Kasumi-1 (cell line): ENCODE results near the gene NFATC2.
"Not testable (repeated sequence)": the region's sequence is repeated elsewhere in the genome, so short reads cannot be mapped to it uniquely, and the experiment has no call there.

ENCODE experiments used
- DNase-seq, 2 experiments: peaks; one replicate each; lab custom pipeline; 2025; lab: John Stamatoyannopoulos, UW

The NFATC2 gene

DNA sequence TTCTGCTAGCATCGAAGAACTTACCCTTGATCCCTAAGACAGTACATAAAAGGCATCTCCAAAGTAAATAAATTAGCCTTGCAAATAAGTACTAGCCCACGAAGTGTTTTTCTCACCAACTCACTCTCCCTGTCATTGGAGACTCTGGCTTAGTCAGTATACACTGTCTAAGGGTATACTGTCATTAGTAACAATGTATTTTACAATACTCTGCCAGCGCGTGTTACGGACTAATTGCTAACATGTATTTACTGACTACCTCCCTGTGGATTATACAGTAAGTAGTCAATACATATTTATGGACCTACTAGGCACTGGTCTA is 72.1 kb downstream of the NFATC2 start:
- DNase-seq, result no peak

GRCh38 chr20:51469578-51470498 is 72.7 kb downstream of the NFATC2 start:
- DNase-seq, result no peak

- no peak for DNase-seq
Observed at GRCh38 chr20:51469046-51469445, 73.5 kb downstream of the NFATC2 start.

- DNase-seq, result no peak
Observed at GRCh38 chr20:51468636-51469035, 73.9 kb downstream of the NFATC2 start.

- DNase-seq, result no peak
Observed at GRCh38 chr20:51467956-51468626, 74.4 kb downstream of the NFATC2 start.

- DNase-seq, result no peak
Observed at GRCh38 chr20:51463998-51464397, 78.5 kb downstream of the NFATC2 start.

GRCh38 chr20:51463560-51463959 is 79.0 kb downstream of the NFATC2 start:
- DNase-seq, result no peak

DNA sequence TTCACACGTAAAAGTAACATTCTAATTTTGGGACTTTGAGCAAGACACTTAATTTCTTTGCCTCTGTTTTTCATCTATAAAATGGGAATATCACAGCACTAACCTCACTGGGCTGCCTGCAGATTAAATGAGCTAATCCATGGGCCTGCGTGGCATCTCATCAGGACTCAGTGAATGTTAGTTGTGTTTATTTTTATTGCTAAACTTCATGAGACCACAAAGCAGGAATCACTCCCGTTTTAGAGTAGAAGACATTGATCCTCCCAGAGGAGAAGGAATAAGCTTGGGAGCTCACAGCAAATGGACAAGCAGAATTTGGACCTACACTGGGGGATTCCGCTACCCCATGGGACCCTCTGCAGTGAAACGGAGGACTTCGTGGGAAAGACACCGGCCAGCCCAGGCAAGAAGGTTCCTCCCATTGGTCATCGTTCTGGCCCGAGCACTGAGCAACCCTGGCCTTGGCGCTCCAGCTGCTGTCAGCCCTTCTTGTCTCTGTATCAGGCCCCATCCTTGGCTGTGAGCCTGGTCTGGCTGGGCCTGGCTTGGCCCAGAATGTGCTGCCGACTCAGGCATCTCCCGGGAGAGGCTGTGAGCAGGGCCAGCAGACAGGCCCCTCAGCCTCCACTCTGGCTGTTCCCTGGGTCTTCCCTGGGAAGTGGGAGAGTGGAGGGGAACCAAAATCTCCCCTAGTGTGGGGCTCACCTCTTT is 79.8 kb downstream of the NFATC2 start:
- DNase-seq, result no peak

GRCh38 chr20:51461846-51462245 is 80.7 kb downstream of the NFATC2 start:
- DNase-seq, result not testable (repeated sequence)

- DNase-seq, result no peak
Observed at GRCh38 chr20:51461306-51461705, 81.2 kb downstream of the NFATC2 start.

- peak; percentile 54 to 60 for DNase-seq
Observed at GRCh38 chr20:51460569-51461265, 81.8 kb downstream of the NFATC2 start.

DNA sequence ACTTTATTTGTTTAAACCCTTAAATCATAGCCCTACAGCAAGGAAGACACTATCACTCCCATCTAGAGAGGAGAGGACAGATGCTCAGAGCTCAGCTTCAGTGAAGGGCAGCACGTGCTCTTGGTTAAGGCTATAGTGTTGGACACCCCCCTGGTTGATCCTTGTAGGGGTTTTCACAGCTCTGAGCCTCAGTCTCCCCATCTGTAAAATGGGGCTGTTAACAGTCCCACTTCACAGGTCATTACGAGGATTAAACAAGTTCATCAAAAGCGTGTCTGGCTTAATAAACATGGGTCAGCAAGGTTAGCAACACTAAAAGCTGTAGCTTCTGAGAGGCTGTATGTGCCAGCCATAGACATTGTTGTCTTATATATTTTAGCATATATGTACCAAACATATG is 82.4 kb downstream of the NFATC2 start:
- no peak for DNase-seq

- DNase-seq, result no peak
Observed at GRCh38 chr20:51458751-51459439, 83.6 kb downstream of the NFATC2 start.

GRCh38 chr20:51457533-51457932 is 85.0 kb downstream of the NFATC2 start:
- no peak for DNase-seq

- peak; percentile 57 to 73 for DNase-seq
Observed at GRCh38 chr20:51456511-51457509, 85.7 kb downstream of the NFATC2 start.

GRCh38 chr20:51454250-51454865 is 88.2 kb downstream of the NFATC2 start:
- no peak for DNase-seq

DNA sequence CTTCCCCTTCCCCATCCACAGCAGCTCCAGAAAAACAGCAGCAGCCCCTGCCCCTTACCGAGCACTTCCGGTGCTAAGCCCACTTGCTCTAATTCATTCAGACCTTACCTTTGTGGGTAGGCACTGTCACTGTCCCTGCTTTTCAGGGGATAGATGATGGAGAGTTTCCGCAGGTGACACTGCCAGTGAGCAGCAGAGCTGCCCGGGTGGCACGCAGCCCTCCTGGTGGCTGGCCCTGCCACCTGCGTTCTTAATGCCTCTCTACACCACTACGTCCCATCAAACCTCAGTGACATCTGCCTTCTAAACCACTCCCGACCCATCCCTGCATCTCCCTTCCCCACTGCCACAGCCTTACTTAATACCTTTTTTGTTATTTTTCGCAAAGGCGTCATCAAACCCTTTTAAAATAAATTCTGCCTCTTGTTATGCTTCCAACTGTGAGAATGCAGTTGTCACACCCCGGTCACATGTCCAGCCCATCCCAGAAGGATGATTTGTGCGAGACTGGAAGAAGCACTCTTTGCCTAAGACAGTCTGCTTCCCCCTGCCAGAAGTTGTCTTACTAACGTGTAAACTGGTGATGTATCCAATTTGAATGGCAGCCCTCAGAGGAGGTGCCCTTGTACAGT is 89.7 kb downstream of the NFATC2 start:
- no peak for DNase-seq

DNA sequence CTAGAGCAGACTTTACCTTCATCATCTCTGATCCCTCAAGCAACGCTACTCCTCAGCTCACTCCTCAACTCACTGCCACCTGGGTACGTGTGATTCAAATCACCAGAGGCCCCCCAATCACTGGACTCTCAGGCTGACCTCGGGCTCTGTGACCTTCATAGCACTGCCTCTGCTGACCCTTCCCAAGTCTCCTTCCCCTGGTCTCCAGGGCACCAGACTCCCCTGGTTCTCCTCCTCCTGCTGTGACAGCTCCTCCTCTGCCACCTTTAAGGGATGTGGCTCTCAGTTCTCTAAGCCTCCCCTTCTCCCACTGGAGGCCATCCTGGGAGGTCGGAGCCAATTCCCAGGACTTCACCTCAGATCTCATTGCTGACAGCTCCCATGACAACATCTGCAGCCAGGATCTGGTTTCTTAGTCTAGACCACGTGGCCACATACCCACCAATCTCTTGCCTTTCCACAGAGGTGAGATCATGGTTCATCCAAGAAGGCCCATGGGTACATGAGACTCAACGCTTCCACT is 90.4 kb downstream of the NFATC2 start:
- no peak for DNase-seq

- DNase-seq, result no peak
Observed at GRCh38 chr20:51451484-51451883, 91.0 kb downstream of the NFATC2 start.
